Activated T-cell treated with anti-CD3 and anti-CD28 coated beads for 1 hour (primary cell): ENCODE measurements around the gene FANCD2OS.
"Not testable (repeated sequence)": the region's sequence is repeated elsewhere in the genome, so short reads cannot be mapped to it uniquely, and the experiment has no call there.

Source experiments
- DNase-seq: peaks from one replicate; pipeline ENCODE4 v3.0.0-alpha.2; 2020; ENCODE audit warnings: low read depth

Gene FANCD2OS, protein sequence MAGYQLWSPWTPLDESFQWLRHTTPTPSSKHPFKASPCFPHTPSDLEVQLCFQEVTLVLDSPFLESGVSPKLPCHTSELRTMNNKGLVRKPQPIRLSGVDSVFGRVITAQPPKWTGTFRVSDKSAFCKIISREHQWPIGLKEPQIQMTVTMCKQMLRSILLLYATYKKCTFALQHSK

DNA sequence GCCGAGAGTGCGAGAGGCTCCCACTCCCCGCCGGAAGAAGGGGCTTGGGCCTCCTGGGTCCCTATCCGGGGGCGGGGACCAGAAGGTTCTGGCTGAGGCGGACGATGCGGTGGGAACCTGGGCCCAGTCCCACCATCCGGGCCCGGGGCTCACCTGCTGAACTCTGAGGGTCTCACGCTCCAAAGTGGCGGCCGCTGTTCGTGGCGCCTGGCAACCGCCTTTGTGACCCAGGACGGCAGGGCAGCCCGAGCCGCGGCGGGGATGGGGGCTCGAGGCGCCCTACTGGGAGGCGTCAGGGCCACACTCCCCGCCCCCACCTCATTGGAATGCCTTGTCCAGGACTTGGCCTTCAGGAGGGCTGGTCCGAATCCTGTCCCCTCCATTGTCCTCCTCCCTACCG lies at the start of gene FANCD2OS:
Gene FANCD2OS, minus strand, starts transcription at position 165 of the 400 bp plus-strand sequence. CDS start 3,481 bp downstream, outside the sequence.
- no peak for DNase-seq

DNA sequence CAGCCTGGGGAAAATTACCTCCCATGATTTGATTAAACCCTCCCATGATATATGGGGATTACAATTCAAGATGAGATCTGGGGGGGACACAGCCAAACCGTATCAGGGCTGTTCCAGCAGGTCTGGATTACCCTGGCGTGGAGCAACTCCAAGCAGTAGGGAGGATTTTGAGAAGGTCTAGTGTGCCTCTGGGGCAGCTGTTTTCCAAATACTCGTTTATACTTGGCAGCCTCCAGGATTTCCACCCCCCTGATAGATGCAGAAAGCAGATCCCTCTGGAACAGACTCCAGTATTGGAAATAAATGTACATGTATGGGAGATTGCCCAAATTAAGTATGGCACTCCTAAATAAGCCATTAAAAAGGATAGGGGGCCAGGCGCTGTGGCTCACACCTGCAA lies 49.0 kb upstream of the FANCD2OS start:
- no peak for DNase-seq

DNA sequence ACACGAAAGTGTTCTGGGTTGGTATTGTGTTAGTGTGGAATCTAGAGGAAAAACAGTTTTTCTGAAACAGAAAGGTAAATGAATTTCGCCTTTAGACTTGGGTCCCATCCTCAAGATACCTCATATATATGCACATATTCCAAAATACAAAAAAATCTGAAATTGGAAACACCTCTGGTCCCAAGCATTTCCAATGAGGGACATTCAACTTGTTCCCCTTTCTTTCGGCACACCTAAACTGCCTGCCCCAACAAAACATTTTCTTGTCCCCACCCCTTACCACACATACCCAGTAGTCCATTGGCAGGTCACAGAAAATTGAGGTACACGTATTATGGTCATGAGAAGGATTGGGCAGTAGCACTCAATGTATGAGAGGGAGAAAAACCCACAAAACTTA lies 47.6 kb upstream of the FANCD2OS start:
- no peak for DNase-seq

DNA sequence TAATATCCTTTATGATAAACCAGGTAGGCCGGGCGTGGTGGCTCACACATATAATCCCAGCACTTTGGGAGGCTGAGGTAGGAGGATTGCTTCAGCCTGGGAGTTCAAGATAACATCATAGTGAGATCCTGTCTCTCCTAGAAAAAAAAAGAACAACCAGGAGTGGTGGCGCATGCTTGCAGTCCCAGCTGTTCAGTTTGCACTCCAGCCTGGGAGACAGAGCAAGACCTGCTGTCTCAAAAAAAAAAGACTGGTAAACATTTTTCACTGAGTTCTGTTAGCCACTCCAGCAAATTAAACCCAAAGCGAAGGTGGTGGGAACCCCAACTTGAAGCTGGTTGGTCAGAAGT lies 47.0 kb upstream of the FANCD2OS start:
- no peak for DNase-seq

DNA sequence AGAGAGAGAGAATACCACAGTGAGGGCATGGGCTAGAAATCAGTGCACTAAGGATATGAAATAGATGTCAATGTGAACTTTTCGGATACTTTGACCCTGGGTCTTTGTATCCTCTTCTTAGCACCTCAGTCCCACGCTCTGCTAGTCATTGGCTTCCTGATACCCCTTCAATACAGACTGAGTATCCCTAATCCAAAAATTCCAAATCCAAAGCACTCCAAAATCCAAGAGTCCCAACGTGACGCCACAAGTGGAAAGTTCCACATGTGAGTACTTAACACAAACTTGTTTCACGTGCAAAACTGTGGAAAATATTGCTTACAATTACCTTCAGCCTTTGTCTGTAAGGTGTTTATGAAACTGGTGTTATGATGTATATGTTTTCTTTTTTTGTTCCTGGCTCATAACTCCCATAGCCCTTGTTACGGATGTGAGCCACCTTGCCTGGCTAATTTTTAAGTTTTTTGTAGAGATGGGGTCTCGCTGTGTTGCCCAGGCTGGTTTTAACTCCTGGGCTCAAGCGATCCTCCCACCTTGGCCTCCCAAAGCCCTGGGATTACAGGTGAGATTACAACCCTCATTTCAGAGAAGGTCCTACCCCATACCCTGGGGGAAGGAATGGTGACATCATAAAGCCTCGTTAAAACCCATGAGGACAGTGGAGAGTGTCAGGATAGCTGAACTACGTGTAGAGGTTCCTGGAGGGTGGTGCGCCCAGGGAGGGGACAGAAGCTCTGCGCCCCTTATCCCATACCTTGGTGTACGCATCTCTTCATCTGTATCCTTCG lies 46.5 kb upstream of the FANCD2OS start:
- DNase-seq: no peak

DNA sequence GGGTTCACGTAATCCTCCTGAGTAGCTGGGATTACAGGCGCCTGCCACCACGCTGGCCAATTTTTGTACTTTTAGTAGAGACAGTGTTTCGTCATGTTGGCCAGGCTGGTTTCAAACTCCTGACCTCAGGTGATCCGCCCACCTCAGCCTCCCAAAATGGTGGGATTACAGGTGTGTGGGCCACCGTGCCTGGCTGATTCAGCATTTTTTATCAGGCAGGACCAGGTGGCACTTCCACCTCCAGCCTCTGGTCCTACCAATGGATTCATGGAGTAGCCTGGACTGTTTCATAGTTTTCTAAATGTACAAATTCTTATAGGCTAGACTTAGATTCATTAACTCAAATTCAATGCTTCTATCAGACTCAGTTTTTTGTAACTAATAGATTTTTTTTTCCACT lies 42.9 kb upstream of the FANCD2OS start:
- no peak for DNase-seq

DNA sequence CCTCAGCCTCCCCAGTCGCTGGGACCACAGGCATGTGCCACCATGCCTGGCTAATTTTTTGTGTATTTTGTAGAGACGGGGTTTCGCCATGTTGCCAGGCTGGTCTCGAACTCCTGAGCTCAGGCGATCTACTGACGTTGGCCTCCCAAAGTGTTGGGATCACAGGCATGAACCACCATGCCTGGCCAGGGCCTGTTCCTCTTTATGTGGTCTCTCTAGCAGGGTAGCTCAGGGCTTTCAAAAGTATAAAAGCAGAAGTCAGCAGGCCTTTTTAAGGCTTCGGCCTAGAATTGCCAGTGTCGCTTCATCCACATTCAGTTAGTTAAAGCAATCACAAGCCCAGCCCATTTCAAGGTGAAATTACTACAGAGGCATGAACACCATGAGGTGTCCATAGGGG lies 41.2 kb upstream of the FANCD2OS start:
- no peak for DNase-seq

DNA sequence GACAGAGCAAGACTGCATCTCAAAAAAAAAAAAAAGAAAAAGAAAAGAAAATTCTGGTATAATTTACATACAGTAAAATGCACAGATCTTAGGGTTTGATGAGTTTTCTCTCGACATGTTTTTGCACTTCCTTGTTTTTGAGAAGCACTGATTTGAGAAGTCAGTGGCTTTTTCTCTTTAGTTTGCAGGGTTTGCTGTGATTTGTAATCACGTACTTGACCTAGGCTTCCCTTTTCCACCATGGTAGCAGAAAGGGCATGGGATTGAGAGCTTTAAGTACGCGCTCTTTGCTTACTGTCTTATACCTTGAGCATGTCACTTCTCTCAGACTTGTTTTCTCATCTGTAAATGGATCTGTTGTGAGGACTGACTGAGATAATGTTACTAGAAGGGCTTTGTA lies 37.6 kb upstream of the FANCD2OS start:
- DNase-seq: no peak

DNA sequence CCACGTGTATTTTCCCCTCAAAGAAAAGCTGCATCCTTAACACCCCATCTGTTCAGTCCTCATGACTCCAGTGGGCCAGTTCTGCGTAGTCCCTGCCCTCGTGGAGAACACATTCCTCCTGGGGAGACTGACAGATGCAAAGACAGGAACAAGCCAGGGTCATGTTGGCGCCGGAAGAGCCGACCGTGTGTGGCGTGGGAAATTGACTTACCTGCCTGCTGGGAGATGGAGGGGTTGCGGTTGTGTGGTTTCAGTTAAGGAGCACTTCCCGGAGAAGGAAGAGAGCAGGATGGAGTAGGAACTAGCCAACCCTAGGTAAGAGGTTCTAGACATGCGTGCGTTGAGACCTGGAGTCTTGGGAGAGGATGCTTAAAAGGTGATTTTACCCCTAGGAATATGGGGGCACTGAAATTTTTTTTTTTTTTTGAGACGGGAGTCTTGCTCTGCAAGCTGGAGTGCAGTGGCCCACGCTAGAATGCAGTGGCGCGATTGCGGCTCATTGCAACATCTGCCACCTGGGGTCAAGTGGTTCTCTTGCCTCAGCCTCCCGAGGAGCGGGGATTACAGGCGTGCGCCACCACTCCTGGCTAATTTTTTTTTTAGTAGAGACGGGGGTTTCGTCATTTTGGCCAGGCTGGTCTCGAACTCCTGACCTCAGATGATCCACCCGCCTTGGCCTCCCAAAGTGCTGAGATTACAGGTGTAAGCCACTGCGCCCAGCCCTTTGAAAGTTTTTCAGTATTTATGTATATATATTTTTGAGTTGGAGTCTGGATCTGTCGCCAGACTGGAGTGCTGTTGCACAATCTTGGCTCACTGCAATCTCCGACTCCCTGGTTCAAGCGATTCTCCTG lies 34.9 kb upstream of the FANCD2OS start:
- DNase-seq: no peak

DNA sequence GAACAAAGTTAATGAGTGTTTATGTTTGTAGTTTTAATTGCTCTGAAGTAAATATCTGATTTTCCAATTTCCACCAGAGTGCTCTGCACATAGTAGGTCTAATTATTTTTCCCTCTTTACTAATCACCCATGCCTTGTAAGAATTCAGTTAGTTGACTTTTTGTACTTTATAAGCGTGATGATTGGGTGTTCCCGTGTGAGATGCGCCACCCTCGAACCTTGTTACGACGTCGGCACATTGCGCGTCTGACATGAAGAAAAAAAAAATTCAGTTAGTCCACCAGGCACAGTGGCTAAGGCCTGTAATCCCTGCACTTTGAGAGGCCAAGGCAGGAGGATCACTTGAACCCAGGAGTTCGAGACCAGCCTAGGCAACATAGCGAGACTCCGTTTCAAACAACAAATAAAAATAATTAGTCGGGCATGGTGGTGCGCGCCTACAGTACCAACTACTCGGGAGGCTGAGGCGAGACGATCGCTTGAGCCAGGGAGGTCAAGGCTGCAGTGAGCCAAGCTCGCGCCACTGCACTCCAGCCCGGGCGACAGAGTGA lies 33.0 kb upstream of the FANCD2OS start:
- DNase-seq: no peak

DNA sequence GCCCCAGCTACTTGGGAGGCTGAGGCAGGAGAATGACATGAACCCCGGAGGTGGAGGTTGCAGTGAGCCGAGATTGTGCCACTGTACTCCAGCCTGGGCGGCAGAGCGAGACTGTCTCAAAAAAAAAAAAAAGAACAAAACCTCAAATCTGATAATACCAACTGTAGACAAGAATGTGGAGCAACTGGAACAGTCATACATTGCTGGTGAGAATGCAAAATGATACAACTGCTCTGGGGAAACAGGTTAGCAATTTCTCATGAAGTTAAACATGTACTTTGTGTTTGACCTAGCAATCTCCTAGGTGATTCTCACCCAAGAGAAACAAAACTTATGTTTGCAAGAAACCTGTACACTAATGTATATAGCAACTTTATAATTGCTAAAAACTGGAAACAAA lies 29.1 kb upstream of the FANCD2OS start:
- DNase-seq: no peak

DNA sequence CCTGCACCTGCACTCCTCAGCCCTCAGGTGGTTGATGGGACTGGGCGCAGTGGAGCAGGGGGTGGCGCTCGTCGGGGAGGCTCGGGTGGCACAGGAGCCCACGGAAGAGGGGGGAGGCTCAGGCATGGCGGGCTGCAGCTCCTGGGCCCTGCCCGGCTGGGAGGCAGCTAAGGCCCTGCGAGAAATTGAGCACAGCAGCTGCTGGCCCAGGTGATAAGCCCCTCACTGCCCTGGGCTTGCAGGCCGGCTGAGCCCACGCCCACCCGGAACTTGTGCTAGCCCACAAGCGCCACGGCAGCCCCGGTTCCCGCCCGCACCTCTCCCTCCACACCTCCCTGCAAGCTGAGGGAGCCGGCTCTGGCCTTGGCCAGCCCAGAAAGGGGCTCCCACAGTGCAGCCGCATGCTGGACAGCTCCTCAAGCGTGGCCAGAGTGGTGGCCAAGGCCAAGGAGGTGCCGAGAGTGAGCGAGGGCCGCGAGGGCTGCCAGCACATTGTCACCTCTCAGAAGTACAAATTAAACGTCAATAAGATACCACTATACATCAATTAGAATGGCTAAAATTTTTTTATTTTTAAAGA lies 28.5 kb upstream of the FANCD2OS start:
- no peak for DNase-seq

DNA sequence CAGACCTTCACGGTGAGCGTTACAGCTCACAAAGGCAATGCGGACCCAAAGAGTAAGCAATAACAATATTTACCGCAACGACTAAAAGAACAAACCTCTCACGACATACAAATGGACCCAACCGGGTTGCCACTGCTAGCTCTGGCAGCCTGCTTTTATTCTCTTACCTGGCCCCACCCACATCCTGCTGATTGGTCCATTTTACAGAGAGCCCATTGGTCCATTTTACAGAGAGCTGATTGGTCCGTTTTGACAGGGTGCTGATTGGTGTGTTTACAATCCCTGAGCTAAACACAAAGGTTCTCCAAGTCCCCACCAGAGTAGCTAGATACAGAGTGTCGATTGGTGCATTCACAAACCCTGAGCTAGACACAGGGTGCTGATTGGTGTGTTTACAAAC lies 27.8 kb upstream of the FANCD2OS start:
- not testable (repeated sequence) for DNase-seq

DNA sequence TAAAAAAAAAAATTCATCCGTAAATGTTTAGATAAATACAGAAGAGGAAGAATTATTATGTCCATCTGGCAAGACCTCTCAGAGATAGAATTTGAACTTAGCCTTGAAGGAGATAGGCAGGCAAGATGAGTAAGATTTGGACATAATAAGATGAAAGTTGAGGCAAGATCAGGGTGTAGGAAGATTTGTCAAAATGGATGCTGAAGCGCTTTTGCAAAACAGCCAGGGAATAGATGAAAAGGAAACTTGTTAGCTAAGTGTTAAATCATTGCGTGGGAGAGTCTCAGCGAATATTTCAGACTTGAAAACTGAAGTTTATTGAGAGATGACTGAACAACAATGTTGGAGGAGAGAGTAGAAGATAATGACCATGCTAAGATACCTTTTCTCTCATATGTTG lies 14.7 kb upstream of the FANCD2OS start:
- no peak for DNase-seq

DNA sequence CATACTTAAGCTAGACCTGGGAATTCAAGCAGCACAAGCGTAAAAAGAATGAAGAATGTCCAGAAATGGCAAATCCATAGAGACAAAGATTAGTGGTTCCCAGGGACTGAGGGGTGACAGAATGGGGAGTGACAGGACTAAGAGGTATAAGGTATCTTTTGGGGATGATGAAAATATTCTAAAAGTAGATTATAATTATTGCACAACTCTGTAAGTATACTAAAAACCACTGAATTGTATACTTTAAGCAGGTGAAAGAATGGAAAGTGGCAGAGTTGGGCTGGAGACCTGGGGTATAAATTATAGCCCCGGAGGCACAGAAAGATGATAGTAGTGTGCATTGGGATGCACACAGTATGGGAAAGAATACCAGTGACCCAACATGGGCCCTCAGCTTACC lies 13.0 kb upstream of the FANCD2OS start:
- no peak for DNase-seq

DNA sequence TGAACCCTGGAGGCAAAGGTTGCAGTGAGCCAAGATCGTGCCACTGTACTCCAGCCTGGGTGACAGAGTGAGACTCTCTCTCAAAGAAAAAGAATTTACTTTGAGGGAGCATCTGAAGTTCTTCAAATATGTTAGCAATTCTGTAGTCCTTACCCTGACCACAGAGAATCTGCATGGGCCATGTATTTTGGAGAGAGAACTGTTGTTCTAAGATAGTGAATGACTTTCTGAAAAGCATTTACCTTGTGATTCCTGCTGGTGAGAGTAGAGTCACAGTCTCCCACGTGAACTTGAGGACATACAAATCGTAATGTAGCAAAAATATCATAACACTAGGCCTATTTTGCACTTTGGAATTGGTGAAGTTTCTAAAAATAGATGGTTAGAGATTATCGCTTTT lies 11.3 kb upstream of the FANCD2OS start:
- no peak for DNase-seq

DNA sequence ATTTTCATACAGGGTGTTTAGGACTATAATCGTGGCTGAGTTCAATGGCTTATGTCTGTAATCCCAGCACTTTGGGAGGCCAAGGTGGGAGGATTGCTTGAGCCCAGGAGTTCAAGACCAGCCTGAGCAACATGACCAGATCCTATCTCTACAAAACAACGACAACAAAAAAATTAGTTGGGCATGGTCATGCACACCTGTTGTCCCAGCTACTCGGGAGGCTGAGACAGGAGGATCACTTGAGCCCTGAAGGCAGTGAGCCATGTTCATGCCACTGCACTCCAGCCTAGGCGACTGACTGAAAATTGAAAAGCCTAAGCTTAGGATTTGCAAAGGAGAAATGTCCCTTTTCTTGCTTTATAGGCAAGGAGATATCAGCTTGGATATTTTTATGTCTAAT lies 8.9 kb upstream of the FANCD2OS start:
- DNase-seq: no peak

DNA sequence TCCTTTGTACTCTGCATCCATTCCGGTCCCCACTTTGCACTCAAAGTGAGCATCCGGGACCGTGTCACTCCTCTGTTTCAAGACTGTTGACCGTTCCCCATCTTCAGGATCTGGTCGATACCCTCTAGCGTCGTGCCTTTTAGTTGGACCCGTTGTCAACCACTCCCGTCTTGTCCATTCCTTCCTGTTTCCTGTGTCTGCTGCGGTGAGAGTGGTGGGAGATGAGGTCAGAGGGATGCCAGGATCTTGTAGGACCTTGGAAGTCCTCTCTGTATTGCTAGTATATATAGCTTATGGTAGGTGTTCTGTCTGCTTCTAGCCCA lies 8.0 kb upstream of the FANCD2OS start:
- no peak for DNase-seq

DNA sequence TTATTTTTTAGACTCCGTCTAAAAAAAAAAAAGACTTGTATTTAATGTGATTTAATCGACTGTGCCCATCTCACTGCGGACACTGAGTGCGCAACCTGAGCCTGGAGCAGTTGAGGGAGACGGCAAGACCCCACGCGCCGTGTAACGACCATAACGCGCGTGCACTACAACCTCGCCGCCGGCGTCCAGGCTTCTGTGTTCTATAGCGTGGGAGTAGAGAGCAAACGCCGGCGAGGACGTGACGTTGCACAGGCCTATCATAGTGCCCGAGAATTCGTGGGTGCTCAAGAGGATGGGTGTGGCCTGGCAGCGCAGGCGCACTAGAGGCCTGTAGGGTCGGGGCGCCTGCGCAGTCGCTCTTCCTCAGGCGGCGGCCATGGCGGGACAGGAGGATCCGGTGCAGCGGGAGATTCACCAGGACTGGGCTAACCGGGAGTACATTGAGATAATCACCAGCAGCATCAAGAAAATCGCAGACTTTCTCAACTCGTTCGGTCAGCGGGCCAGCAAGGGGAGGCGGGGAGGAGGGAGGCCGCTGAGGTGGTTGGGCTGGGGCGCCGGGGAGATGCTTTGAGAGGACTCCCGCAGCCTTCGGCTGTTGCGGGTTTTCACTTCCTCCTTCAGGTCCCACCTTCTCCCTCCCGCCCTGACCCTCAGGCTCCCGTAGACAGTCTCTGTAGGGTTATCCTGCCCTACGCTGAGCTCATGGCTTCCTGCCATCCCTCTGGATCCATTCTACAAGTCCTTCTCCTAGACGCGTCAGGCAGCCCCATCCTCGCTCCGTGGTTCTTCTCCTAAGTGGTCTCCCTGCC lies 7.5 kb upstream of the FANCD2OS start, which contains the start of gene BRK1:
Gene BRK1, plus strand, starts transcription at position 350 of the 812 bp plus-strand sequence. Its CDS starts 27 bp downstream, at position 377.
- peak; percentile 87 for DNase-seq

DNA sequence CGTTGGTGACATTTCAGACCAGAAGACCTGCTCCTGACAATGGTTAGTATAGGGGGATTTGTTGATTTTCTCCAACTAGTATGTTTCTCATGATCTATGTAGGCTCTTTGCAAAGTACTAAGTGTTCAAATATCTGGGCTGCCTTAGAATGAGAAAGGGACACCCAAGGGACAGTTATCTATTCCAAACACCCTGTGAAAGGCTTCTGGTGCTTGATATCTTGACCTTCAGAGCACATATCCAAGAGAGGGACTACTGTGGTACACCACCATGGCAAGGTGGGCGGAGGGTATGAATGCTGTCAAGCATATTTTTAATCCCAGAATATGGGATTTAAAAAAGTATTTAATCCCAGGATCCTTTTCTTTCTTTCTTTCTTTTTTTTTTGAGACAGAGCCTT lies 1.1 kb downstream of the FANCD2OS start:
- no peak for DNase-seq

DNA sequence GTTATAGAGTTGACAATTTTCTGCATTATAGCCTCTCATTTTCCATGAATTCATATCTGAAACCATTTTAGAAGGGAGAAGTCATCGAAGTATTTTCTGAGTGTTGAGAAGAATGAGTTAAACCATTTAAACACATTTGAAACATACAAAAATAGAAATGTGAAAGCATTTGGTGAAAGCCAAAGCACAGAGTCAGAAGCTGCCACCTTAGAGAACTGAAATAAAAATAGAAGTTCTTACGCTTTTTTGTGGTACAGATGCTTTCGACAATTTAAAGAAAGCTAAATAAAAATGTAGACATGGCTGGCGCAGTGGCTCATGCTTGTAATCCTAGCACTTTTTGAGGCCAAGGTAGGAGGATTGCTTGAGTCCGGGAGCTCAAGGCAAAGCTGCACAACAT lies 9.0 kb downstream of the FANCD2OS start:
- DNase-seq: no peak

DNA sequence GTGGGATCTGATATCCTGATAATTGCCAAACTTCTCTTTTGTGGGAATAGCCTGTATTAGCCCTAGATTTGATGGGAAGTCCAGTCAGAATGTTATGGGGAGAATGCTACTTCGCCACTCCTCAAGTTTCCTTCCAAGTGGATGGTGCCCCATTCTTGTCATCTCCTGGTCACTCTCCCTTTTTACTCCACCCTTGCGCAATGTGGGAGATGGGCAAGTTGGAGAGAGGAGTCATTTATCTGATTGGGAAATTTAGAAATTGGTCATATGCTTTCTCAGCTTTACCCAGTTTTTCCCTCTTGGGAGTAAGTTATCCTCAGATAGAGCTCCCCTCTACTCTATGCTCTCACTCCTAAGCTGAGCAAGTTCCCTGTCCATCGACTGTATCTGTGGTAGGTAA lies 14.4 kb downstream of the FANCD2OS start:
- no peak for DNase-seq
